ENCODE data around the gene HAPSTR1. TPM values are rescaled to one million over a fixed set of nuclear protein-coding genes. Genes with fewer than 3 reads are reported as not detected.

Gene HAPSTR1
- total and polyA plus RNA-seq, 2 of the 4 experiments (the other 2 are of a cell fraction): 22.2 to 56.5 TPM

DNA sequence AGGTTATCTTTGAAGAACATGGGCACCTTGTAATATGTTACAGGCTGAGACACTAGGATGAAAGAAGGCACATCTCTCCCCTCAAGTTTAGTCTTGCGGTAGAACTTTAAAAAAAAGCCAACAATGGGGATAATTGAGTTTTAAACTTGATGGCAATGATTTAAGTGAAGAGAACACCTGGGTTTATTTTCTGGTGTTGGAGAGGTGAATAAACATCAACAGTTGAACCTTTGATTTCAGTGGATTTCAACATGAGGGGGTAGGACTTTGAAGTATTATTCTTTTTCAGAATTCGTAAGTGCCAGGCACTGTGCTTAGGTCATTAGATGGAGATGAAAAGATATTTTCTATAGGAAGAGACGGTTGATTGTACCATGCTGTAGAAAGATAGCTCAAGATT, 22.3 kb downstream of the HAPSTR1 start:
- no peak for TF ChIP-seq MAFK (IDR thresholded peaks at IDR 0.05; ENCODE audit: low read depth, low read length)
- TF ChIP-seq RCOR1 (IDR thresholded peaks at IDR 0.05; ENCODE audit: insufficient replicate concordance, low read length): no peak
- TF ChIP-seq POLR2A (IDR thresholded peaks at IDR 0.05; ENCODE audit: low read depth, low read length): 0 out of 2 replicates have a peak, but pooled peaks have one; percentile 42
- TF ChIP-seq BHLHE40 (IDR thresholded peaks at IDR 0.05; ENCODE audit: low read depth, low read length): no peak
- TF ChIP-seq, protein P1, sequence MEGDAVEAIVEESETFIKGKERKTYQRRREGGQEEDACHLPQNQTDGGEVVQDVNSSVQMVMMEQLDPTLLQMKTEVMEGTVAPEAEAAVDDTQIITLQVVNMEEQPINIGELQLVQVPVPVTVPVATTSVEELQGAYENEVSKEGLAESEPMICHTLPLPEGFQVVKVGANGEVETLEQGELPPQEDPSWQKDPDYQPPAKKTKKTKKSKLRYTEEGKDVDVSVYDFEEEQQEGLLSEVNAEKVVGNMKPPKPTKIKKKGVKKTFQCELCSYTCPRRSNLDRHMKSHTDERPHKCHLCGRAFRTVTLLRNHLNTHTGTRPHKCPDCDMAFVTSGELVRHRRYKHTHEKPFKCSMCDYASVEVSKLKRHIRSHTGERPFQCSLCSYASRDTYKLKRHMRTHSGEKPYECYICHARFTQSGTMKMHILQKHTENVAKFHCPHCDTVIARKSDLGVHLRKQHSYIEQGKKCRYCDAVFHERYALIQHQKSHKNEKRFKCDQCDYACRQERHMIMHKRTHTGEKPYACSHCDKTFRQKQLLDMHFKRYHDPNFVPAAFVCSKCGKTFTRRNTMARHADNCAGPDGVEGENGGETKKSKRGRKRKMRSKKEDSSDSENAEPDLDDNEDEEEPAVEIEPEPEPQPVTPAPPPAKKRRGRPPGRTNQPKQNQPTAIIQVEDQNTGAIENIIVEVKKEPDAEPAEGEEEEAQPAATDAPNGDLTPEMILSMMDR (conservative IDR thresholded peaks at IDR 0.05; ENCODE audit: low read depth, low read length): no peak
- TF ChIP-seq RAD21 (IDR thresholded peaks at IDR 0.05; ENCODE audit: low read length): no peak
- H4K8ac ChIP-seq (ENCODE audit: low read depth in 2 of 2, low read length in 2 of 2): no peak overlapping the region
- no peak overlapping the region for H3K14ac ChIP-seq (replicated peaks; ENCODE audit: low read depth, low read length)
- H3K36me3 ChIP-seq (ENCODE audit: control insufficient read depth, insufficient read depth, low read length): peaks cover 31% of the 10 kb centered on the region
- H3K9me3 ChIP-seq (ENCODE audit: control insufficient read depth, insufficient read depth, low read length): no peaks in the 10 kb centered on the region
- H2AK5ac ChIP-seq (ENCODE audit: low read depth, low read length): no peak overlapping the region
- dilution Hi-C loops (cut with HindIII; ENCODE audit: low sequenced_read_pairs, unreplicated experiment) (no loop called here), intact Hi-C loops (cut with micrococcal nuclease) (no loop called here), in situ Hi-C loops (cut with MboI; ENCODE audit: low sequenced_read_pairs) (loop anchor here (25.0 kb wide), 1 partner anchor 1824 kb away; the partner anchor contains the start of genes CLEC16A and DEXI)
- H3K9ac ChIP-seq (ENCODE audit: low read depth, low read length): no peak overlapping the region
- H3K9me1 ChIP-seq (ENCODE audit: insufficient read depth, low read length): peaks cover 22% of the 10 kb centered on the region
- no peak overlapping the region for H2AFZ ChIP-seq (replicated peaks; ENCODE audit: low read length, poor library complexity)
- H3K56ac ChIP-seq (ENCODE audit: extremely low read depth, insufficient read depth, low read length): no peak overlapping the region
- peaks cover 95% of the 10 kb centered on the region for H4K20me1 ChIP-seq (ENCODE audit: insufficient read depth, low read length)
- H3K18ac ChIP-seq (ENCODE audit: low read depth, low read length): no peak overlapping the region
- no peak overlapping the region for H4K5ac ChIP-seq (ENCODE audit: low read depth, low read length)
- BruUV-seq (replicated peaks): no TSS peak
- H3K4me3 ChIP-seq (ENCODE audit: insufficient read depth, low read depth, low read length): no peak overlapping the region
- H3K4me2 ChIP-seq (ENCODE audit: low read depth, low read length): no peak overlapping the region
- no peak overlapping the region for H2AK9ac ChIP-seq (replicated peaks; ENCODE audit: low read depth, low read length, poor library complexity)
- no peak overlapping the region for H3K4ac ChIP-seq (ENCODE audit: low read depth, low read length)
- no peak overlapping the region for H3K27ac ChIP-seq (ENCODE audit: insufficient read depth, low read length)
- ATAC-seq (ENCODE audit: low read depth) (no peak), DNase-seq (no peak)
- POLR2A ChIA-PET (ENCODE audit: unreplicated experiment): interaction anchor here (0.5 kb wide), 1 partner anchor 82 kb away, joined by 3 read pairs; no protein-coding TSS in a partner anchor
- 92% methylated on average over 2 of the region's 3 CpGs; no CpG with 5 or more reads in 1 of the 2 experiments for WGBS, 2 experiments (ENCODE audit: extremely low coverage in 2 of 2, insufficient read length in 1 of 2)
- H2BK5ac ChIP-seq (ENCODE audit: low read depth, low read length, poor library complexity, severe bottlenecking): no peak overlapping the region
- no peak overlapping the region for H2BK20ac ChIP-seq (ENCODE audit: low read depth, low read length)
- H3K79me1 ChIP-seq (ENCODE audit: low read depth in 1 of 2, low read length in 2 of 2): peaks cover 16 to 62% of the 10 kb centered on the region in 2 experiments
- no peak overlapping the region for H2BK15ac ChIP-seq (ENCODE audit: low read depth, low read length)
- H3K23ac ChIP-seq (ENCODE audit: low read depth, low read length): no peak overlapping the region
- H2BK120ac ChIP-seq (ENCODE audit: low read depth, low read length): no peak overlapping the region
- CTCF ChIA-PET: no interaction called here
- H3K4me1 ChIP-seq (ENCODE audit: control insufficient read depth, insufficient read depth, low read length): peaks cover 24% of the 10 kb centered on the region
- no peaks in the 10 kb centered on the region for H3K27me3 ChIP-seq (ENCODE audit: control insufficient read depth, insufficient read depth, low read length)
- no peak overlapping the region for H4K91ac ChIP-seq (ENCODE audit: insufficient read depth, low read depth, low read length)

All from IMR-90 (cell line).